Hematopoietic multipotent progenitor cell treated with erythropoietin and hydrocortisone succinate and interleukin-3 and kit ligand, for 4 days (in vitro differentiated cells): Measurements from ENCODE around the gene NFIX.

ENCODE experiments used
- DNase-seq: peaks from one replicate; pipeline ENCODE4 v3.0.0-alpha.2; 2015

Gene NFIX

GRCh38 chr19:13095934-13096927 lies 101.0 kb downstream of the NFIX start:
- peak; percentile 92 for DNase-seq

GRCh38 chr19:13097033-13097462 lies 101.8 kb downstream of the NFIX start:
- DNase-seq, result peak; percentile 79

GRCh38 chr19:13097463-13098258 lies 102.4 kb downstream of the NFIX start:
- DNase-seq, result peak; percentile 91

GRCh38 chr19:13098277-13099072 lies 103.2 kb downstream of the NFIX start:
- DNase-seq, result peak; percentile 93

- DNase-seq, result peak; percentile 95
Measured at GRCh38 chr19:13099073-13099999, 104.1 kb downstream of the NFIX start.

- peak; percentile 75 for DNase-seq
Measured at GRCh38 chr19:13100031-13100588, 104.8 kb downstream of the NFIX start.

GRCh38 chr19:13100841-13101589 lies 105.7 kb downstream of the NFIX start:
- peak; percentile 80 for DNase-seq

GRCh38 chr19:13101590-13102415 lies 106.5 kb downstream of the NFIX start:
- DNase-seq, result peak; percentile 49

GRCh38 chr19:13102416-13102665 lies 107.1 kb downstream of the NFIX start:
- no peak for DNase-seq

GRCh38 chr19:13102666-13103580 lies 107.6 kb downstream of the NFIX start, which contains the start of gene LYL1:
TSS of gene LYL1 (minus strand) at chr19:13102858. CDS start at chr19:13101171, 1,687 bp downstream.
- DNase-seq, result peak; percentile 99

GRCh38 chr19:13103581-13104359 lies 108.5 kb downstream of the NFIX start:
- DNase-seq, result peak; percentile 89

GRCh38 chr19:13104360-13104847 lies 109.1 kb downstream of the NFIX start:
- DNase-seq, result peak; percentile 96

- peak; percentile 78 for DNase-seq
Measured at GRCh38 chr19:13104848-13105711, 109.8 kb downstream of the NFIX start.

GRCh38 chr19:13109361-13110098 lies 114.3 kb downstream of the NFIX start:
- DNase-seq, result no peak

- DNase-seq, result no peak
Measured at GRCh38 chr19:13110099-13110610, 114.9 kb downstream of the NFIX start.

GRCh38 chr19:13112555-13112954 lies 117.3 kb downstream of the NFIX start:
- DNase-seq, result no peak
